ENCODE data around the gene SDK1. TPM values are rescaled to one million over a fixed set of nuclear protein-coding genes. Genes with fewer than 3 reads are reported as not detected.

SDK1 gene
- polyA plus RNA-seq, 2 of the 4 experiments (the other 2 are of a cell fraction), result 0.12 to 0.28 TPM

- TF ChIP-seq ZFP36 (IDR thresholded peaks at IDR 0.05; ENCODE audit: borderline replicate concordance, partially characterized antibody), result no peak
- TF ChIP-seq SREBF2 (IDR thresholded peaks at IDR 0.05), result no peak
These were observed 432.6 kb downstream of the SDK1 start (continued) for GRCh38 chr7:3733541-3734140.

- DNase-seq (ENCODE audit: low read depth in 1 of 2, low spot score in 1 of 2), result no peak
- H3K4me3 ChIP-seq, result no peak overlapping the region
- H3K27ac ChIP-seq, result no peak overlapping the region
- no peaks in the 10 kb centered on the region for H3K4me1 ChIP-seq
- no peak for ATAC-seq
- WGBS (ENCODE audit: missing lambda C conversion rate), result 0% methylated on average over 1 of the region's 1 CpG
- no peak for FAIRE-seq
- H3K9me3 ChIP-seq, result peaks cover 49% of the 10 kb centered on the region
- CTCF ChIA-PET, result no interaction called here
- TF ChIP-seq TP53 (CRISPR knock-in tag; IDR thresholded peaks at IDR 0.05), result no peak
- POLR2A ChIA-PET, result no interaction called here
- no peak overlapping the region for H3K4me2 ChIP-seq
These were observed 437.9 kb downstream of the SDK1 start for GRCh38 chr7:3738964-3739363.

DNA sequence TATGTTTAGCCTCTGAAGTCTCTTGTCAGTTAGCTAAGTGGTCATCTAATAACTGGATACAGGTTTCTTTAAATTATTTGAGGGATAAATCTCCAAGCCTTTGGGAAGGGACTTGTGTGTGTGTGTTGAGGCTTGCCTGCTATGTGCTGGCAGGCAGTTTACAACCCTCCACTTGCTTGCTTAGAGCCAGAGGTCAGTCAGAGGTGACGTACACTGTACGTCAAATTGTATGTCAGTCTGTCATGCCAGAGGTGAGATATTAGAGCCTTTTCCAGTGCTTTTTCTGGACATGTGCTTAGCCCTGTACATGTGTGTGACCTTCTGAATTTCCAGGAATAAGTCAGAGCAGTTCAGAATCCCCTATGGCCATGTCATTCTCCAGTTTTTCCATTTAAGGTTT lies 438.9 kb downstream of the SDK1 start:
- ATAC-seq (no peak), DNase-seq (ENCODE audit: low read depth in 1 of 2, low spot score in 1 of 2) (no peak), FAIRE-seq (no peak)
- no peak overlapping the region for H3K27ac ChIP-seq
- peaks cover 49% of the 10 kb centered on the region for H3K9me3 ChIP-seq
- CTCF ChIA-PET, result no interaction called here
- WGBS (ENCODE audit: missing lambda C conversion rate), result 94% methylated on average over 2 of the region's 2 CpGs
- TF ChIP-seq, protein P1, sequence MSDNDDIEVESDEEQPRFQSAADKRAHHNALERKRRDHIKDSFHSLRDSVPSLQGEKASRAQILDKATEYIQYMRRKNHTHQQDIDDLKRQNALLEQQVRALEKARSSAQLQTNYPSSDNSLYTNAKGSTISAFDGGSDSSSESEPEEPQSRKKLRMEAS (IDR thresholded peaks at IDR 0.05), result no peak
- no peak for TF ChIP-seq HES2 (IDR thresholded peaks at IDR 0.05)
- TF ChIP-seq EHMT2 (IDR thresholded peaks at IDR 0.05; ENCODE audit: low read depth), result no peak
- TF ChIP-seq JUN (IDR thresholded peaks at IDR 0.05), result no peak
- TF ChIP-seq RFX5 (IDR thresholded peaks at IDR 0.05), result no peak
- TF ChIP-seq PBX3 (IDR thresholded peaks at IDR 0.05), result no peak
- TF ChIP-seq MAZ (IDR thresholded peaks at IDR 0.05; ENCODE audit: borderline replicate concordance, low read depth, low read length), result no peak
- no peak for TF ChIP-seq SREBF2 (IDR thresholded peaks at IDR 0.05)
- TF ChIP-seq FOSB (CRISPR knock-in tag; IDR thresholded peaks at IDR 0.05), result no peak
- TF ChIP-seq ZNF302 (CRISPR knock-in tag; IDR thresholded peaks at IDR 0.05), result no peak
- TF ChIP-seq ZC3H11A (IDR thresholded peaks at IDR 0.05), result no peak
- TF ChIP-seq RCOR1 (IDR thresholded peaks at IDR 0.05; ENCODE audit: low read depth, low read length), result no peak
- TF ChIP-seq CTCF (IDR thresholded peaks at IDR 0.05), result no peak
- TF ChIP-seq, protein P2, sequence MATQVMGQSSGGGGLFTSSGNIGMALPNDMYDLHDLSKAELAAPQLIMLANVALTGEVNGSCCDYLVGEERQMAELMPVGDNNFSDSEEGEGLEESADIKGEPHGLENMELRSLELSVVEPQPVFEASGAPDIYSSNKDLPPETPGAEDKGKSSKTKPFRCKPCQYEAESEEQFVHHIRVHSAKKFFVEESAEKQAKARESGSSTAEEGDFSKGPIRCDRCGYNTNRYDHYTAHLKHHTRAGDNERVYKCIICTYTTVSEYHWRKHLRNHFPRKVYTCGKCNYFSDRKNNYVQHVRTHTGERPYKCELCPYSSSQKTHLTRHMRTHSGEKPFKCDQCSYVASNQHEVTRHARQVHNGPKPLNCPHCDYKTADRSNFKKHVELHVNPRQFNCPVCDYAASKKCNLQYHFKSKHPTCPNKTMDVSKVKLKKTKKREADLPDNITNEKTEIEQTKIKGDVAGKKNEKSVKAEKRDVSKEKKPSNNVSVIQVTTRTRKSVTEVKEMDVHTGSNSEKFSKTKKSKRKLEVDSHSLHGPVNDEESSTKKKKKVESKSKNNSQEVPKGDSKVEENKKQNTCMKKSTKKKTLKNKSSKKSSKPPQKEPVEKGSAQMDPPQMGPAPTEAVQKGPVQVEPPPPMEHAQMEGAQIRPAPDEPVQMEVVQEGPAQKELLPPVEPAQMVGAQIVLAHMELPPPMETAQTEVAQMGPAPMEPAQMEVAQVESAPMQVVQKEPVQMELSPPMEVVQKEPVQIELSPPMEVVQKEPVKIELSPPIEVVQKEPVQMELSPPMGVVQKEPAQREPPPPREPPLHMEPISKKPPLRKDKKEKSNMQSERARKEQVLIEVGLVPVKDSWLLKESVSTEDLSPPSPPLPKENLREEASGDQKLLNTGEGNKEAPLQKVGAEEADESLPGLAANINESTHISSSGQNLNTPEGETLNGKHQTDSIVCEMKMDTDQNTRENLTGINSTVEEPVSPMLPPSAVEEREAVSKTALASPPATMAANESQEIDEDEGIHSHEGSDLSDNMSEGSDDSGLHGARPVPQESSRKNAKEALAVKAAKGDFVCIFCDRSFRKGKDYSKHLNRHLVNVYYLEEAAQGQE (IDR thresholded peaks at IDR 0.05), result no peak
- no peak for TF ChIP-seq KDM1A (IDR thresholded peaks at IDR 0.05; ENCODE audit: low read depth)
- TF ChIP-seq EP300 (IDR thresholded peaks at IDR 0.05), result no peak
- TF ChIP-seq, protein P3, sequence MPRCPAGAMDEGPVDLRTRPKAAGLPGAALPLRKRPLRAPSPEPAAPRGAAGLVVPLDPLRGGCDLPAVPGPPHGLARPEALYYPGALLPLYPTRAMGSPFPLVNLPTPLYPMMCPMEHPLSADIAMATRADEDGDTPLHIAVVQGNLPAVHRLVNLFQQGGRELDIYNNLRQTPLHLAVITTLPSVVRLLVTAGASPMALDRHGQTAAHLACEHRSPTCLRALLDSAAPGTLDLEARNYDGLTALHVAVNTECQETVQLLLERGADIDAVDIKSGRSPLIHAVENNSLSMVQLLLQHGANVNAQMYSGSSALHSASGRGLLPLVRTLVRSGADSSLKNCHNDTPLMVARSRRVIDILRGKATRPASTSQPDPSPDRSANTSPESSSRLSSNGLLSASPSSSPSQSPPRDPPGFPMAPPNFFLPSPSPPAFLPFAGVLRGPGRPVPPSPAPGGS (IDR thresholded peaks at IDR 0.05), result no peak
- TF ChIP-seq HEYL (CRISPR knock-in tag; IDR thresholded peaks at IDR 0.05), result no peak
- TF ChIP-seq CBX8 (IDR thresholded peaks at IDR 0.05), result no peak
- POLR2A ChIA-PET, result no interaction called here
- no peak overlapping the region for H3K4me2 ChIP-seq
- no peaks in the 10 kb centered on the region for H3K4me1 ChIP-seq
- H3K4me3 ChIP-seq, result no peak overlapping the region

Data from A549 (cell line).